H1 (cell line): Measurements from ENCODE around the gene ATAD3B.
"Not testable (repeated sequence)": the region's sequence is repeated elsewhere in the genome, so short reads cannot be mapped to it uniquely, and the experiment has no call there.

Source experiments
- ATF2 ChIP-seq: IDR thresholded peaks from 2 replicates; pipeline ENCODE4 v1.6.1; 2012; ENCODE audit warnings: low read length, inconsistent platforms
- CHD2 ChIP-seq: IDR thresholded peaks from 2 replicates; pipeline ENCODE4 v1.6.1; 2012; ENCODE audit warnings: low read length, improper control_type of control experiment
- CTCF ChIP-seq, 3 experiments: IDR thresholded peaks; 1 replicate in 2 of 3; 2 replicates in 1 of 3; pipeline versions ENCODE4 v1.5.1 to v1.6.1; 2011; ENCODE audit warnings: low read length in 3 of 3, mild to moderate bottlenecking in 3 of 3, inconsistent platforms in 2 of 3, low read depth in 1 of 3, moderate library complexity in 1 of 3; ENCODE audit not compliant: insufficient read depth in 1 of 3; ENCODE audit errors: control extremely low read depth in 1 of 3
- EP300 ChIP-seq, 2 experiments: IDR thresholded peaks; 1 replicate in 1 of 2; 2 replicates in 1 of 2; pipeline ENCODE4 v1.6.1; 2011 to 2012; ENCODE audit warnings: low read depth in 2 of 2, low read length in 2 of 2, mild to moderate bottlenecking in 2 of 2, borderline replicate concordance in 1 of 2, inconsistent platforms in 1 of 2, moderate library complexity in 1 of 2
- EZH2 ChIP-seq: fragments of 200-600 bp; sonication (generic); IDR thresholded peaks from 2 replicates; pipeline ENCODE4 v1.7.1; 2012; ENCODE audit warnings: low read depth, mild to moderate bottlenecking, moderate library complexity, low read length, inconsistent platforms; ENCODE audit not compliant: severe bottlenecking
- JUN ChIP-seq: IDR thresholded peaks from 2 replicates; pipeline ENCODE4 v1.6.1; 2011; ENCODE audit warnings: low read depth, mild to moderate bottlenecking, improper control_type of control experiment, low read length
- POLR2A ChIP-seq, 2 experiments: IDR thresholded peaks; 1 replicate in 1 of 2; 2 replicates in 1 of 2; pipeline ENCODE4 v1.6.1; 2011; ENCODE audit warnings: low read depth in 2 of 2, low read length in 2 of 2, mild to moderate bottlenecking in 2 of 2; ENCODE audit errors: control extremely low read depth in 1 of 2
- POLR2AphosphoS5 ChIP-seq: IDR thresholded peaks from 2 replicates; pipeline ENCODE4 v1.6.1; 2011; ENCODE audit warnings: low read depth, low read length
- RAD21 ChIP-seq, 2 experiments: IDR thresholded peaks in 1 of 2; conservative IDR thresholded peaks in 1 of 2; 2 replicates each; pipeline ENCODE4 v1.6.1; 2011; ENCODE audit warnings: low read depth in 2 of 2, low read length in 2 of 2, improper control_type of control experiment in 1 of 2, inconsistent platforms in 1 of 2, mild to moderate bottlenecking in 1 of 2, moderate library complexity in 1 of 2
- USF2 ChIP-seq: IDR thresholded peaks from 2 replicates; pipeline ENCODE4 v1.6.1; 2011; ENCODE audit warnings: low read length, improper control_type of control experiment

- not testable (repeated sequence) for TF ChIP-seq EZH2; EP300 (IDR thresholded peaks at IDR 0.05; ENCODE audit: borderline replicate concordance in 1 of 2, low read depth in 2 of 2, low read length in 2 of 2); POLR2A (IDR thresholded peaks at IDR 0.05; ENCODE audit: control extremely low read depth in 1 of 2, low read depth in 2 of 2, low read length in 2 of 2); CTCF (IDR thresholded peaks at IDR 0.05; ENCODE audit: control extremely low read depth in 1 of 3, insufficient read depth in 1 of 3, low read depth in 1 of 3, low read length in 3 of 3); RAD21 (IDR thresholded peaks at IDR 0.05 in 1 of 2, conservative IDR thresholded peaks at IDR 0.05 in 1 of 2; ENCODE audit: low read depth in 2 of 2, low read length in 2 of 2); POLR2AphosphoS5; USF2; CHD2; JUN; ATF2
Observed at GRCh38 chr1:1533894-1534291, 62.3 kb downstream of the ATAD3B start.
